RWPE1 (cell line): ENCODE data around the gene IQGAP2.
"Not testable (repeated sequence)": the region's sequence is repeated elsewhere in the genome, so short reads cannot be mapped to it uniquely, and the experiment has no call there.

Source experiments
- CTCF ChIA-PET: fragments of 350-600 bp; sonication (Branson Sonifier 250); formaldehyde crosslinking; extraction: SDS; loops from one replicate; lab custom pipeline; 2021; lab: Yijun Ruan, JAX
- POLR2A ChIA-PET: fragments of 400-600 bp; formaldehyde crosslinking; extraction: SDS; loops from one replicate; lab custom pipeline; 2020; ENCODE audit warnings: antibody characterized with exemption; ENCODE audit not compliant: low non-redundant PET; lab: Yijun Ruan, JAX
- DNase-seq: peaks from one replicate; pipeline ENCODE4 v3.0.0; 2012; ENCODE audit warnings: low spot score
- H3K27ac ChIP-seq: fragments of 450-650 bp; 2 replicates; pipeline ENCODE4 v1.5.1; 2017
- CTCF ChIP-seq: fragments of 450-650 bp; conservative IDR thresholded peaks from 2 replicates; pipeline ENCODE4 v1.5.1; 2017; ENCODE audit warnings: low read depth, mild to moderate bottlenecking

IQGAP2 gene

GRCh38 chr5:76422227-76422626 is 19.1 kb downstream of the IQGAP2 start:
- POLR2A ChIA-PET: no interaction called here
- CTCF ChIA-PET: interaction anchor here (1.2 kb wide), 1 partner anchor 84 kb away, joined by 3 read pairs; no protein-coding TSS in a partner anchor
- no peak for TF ChIP-seq CTCF
- no peak overlapping the region for H3K27ac ChIP-seq
- no peak for DNase-seq

GRCh38 chr5:76422742-76423141 is 19.7 kb downstream of the IQGAP2 start:
- H3K27ac ChIP-seq: no peak overlapping the region
- ChIA-PET CTCF (interaction anchor here (0.7 to 1.2 kb wide), 2 partner anchors 80 to 143 kb away, joined by 3 read pairs; no protein-coding TSS in a partner anchor), POLR2A (no interaction called here)
- TF ChIP-seq CTCF: no peak
- no peak for DNase-seq

GRCh38 chr5:76425146-76425545 is 22.1 kb downstream of the IQGAP2 start:
- POLR2A ChIA-PET: no interaction called here

GRCh38 chr5:76425928-76426804 is 23.1 kb downstream of the IQGAP2 start:
- no peak overlapping the region for H3K27ac ChIP-seq
- TF ChIP-seq CTCF: no peak
- POLR2A ChIA-PET: no interaction called here
- CTCF ChIA-PET: no interaction called here
- no peak for DNase-seq

More at GRCh38 chr5:76425146-76425545, 22.1 kb downstream of the IQGAP2 start:
- no peak overlapping the region for H3K27ac ChIP-seq
- DNase-seq: no peak
- CTCF ChIA-PET: no interaction called here
- no peak for TF ChIP-seq CTCF

GRCh38 chr5:76427206-76428140 is 24.4 kb downstream of the IQGAP2 start:
- TF ChIP-seq CTCF: no peak
- ChIA-PET CTCF (interaction anchor here (0.6 kb wide), 1 partner anchor 9 kb away, joined by 3 read pairs; no protein-coding TSS in a partner anchor), POLR2A (no interaction called here)
- no peak for DNase-seq
- no peak overlapping the region for H3K27ac ChIP-seq

- POLR2A ChIA-PET, CTCF ChIA-PET, H3K27ac ChIP-seq, DNase-seq: not testable (repeated sequence)
Measured at GRCh38 chr5:76428550-76428949, 25.5 kb downstream of the IQGAP2 start.
